Hepatocyte (in vitro differentiated cells): ENCODE data around the gene PREPL. TPM values are rescaled to one million over a fixed set of nuclear protein-coding genes. Genes with fewer than 3 reads are reported as not detected.

Experiments used
- DNase-seq: peaks from one replicate; pipeline ENCODE4 v3.0.0-alpha.2; 2016; ENCODE audit warnings: low spot score
- H2AFZ ChIP-seq: fragments of 200-600 bp; sonication (generic); 2 replicates; pipeline ENCODE4 v1.6.0; 2016; ENCODE audit warnings: antibody characterized with exemption, mild to moderate bottlenecking
- H3K27ac ChIP-seq: fragments of 200-600 bp; sonication (generic); 2 replicates; pipeline ENCODE4 v1.5.1; 2016; ENCODE audit warnings: mild to moderate bottlenecking
- H3K27me3 ChIP-seq: fragments of 200-600 bp; sonication (generic); 2 replicates; pipeline ENCODE4 v1.6.1; 2016
- H3K36me3 ChIP-seq: fragments of 200-600 bp; sonication (generic); replicated peaks from 2 replicates; pipeline ENCODE4 v1.5.1; 2016; ENCODE audit warnings: low read depth; ENCODE audit not compliant: insufficient read depth
- H3K4me1 ChIP-seq: fragments of 200-600 bp; sonication (generic); 2 replicates; pipeline ENCODE4 v1.5.1; 2016; ENCODE audit warnings: mild to moderate bottlenecking, moderate library complexity; ENCODE audit not compliant: insufficient read depth
- H3K4me2 ChIP-seq: fragments of 200-600 bp; sonication (generic); 2 replicates; pipeline ENCODE4 v1.6.0; 2016
- H3K4me3 ChIP-seq: fragments of 200-600 bp; sonication (generic); 2 replicates; pipeline ENCODE4 v1.5.1; 2016; ENCODE audit warnings: mild to moderate bottlenecking
- H3K79me2 ChIP-seq: fragments of 200-600 bp; sonication (generic); 2 replicates; pipeline ENCODE4 v1.6.0; 2017; ENCODE audit warnings: mild to moderate bottlenecking
- H3K9me2 ChIP-seq: fragments of 200-600 bp; sonication (generic); replicated peaks from 2 replicates; pipeline ENCODE4 v1.6.0; 2017; ENCODE audit warnings: mild to moderate bottlenecking; ENCODE audit not compliant: insufficient read depth
- H3K9me3 ChIP-seq: fragments of 200-600 bp; sonication (generic); 2 replicates; pipeline ENCODE4 v1.5.1; 2016; ENCODE audit warnings: low read depth, mild to moderate bottlenecking
- H4K20me1 ChIP-seq: fragments of 200-600 bp; sonication (generic); 2 replicates; pipeline ENCODE4 v1.6.0; 2016; ENCODE audit warnings: mild to moderate bottlenecking; ENCODE audit not compliant: insufficient read depth, poor library complexity, severe bottlenecking
- CTCF ChIP-seq: fragments of 200-600 bp; sonication (generic); IDR thresholded peaks from 2 replicates; pipeline ENCODE4 v1.5.1; 2016; ENCODE audit warnings: antibody characterized with exemption, mild to moderate bottlenecking; ENCODE audit not compliant: poor library complexity
- EZH2 ChIP-seq: fragments of 200-600 bp; sonication (generic); IDR thresholded peaks from 2 replicates; pipeline ENCODE4 v1.6.1; 2016; ENCODE audit warnings: antibody characterized with exemption, mild to moderate bottlenecking, borderline replicate concordance
- EZH2phosphoT487 ChIP-seq: fragments of 200-600 bp; sonication (generic); IDR thresholded peaks from one replicate; pipeline ENCODE4 v1.6.1; 2018; ENCODE audit warnings: antibody characterized with exemption, mild to moderate bottlenecking, low read depth, moderate library complexity; ENCODE audit not compliant: unreplicated experiment, severe bottlenecking
- WGBS: methylation state at CpG from one replicate; pipeline ENCODE4 v1.1.6; 2016; ENCODE audit warnings: low lambda C conversion rate; ENCODE audit errors: missing lambda C conversion rate; 5-methylcytosine and 5-hydroxymethylcytosine counted together
- polyA plus RNA-seq: library from polyadenylated mRNA; unstranded; fragments of >200 nt; fragmentation: Nextera tagmentation; extraction: Ambion mirVana; gene quantifications from 2 replicates; pipeline ENCODE4 v1.2.1, GENCODE V29; 2016
- total RNA-seq: library from RNA; depleted of rRNA; stranded (reverse); fragments of >200 nt; gene quantifications from 2 replicates; pipeline ENCODE4 v1.2.3, GENCODE V29; 2014

PREPL gene
- total and polyA plus RNA-seq, 2 experiments from 2014 or later, result 21.7 to 44.3 TPM

GRCh38 chr2:44335806-44336538, 25.3 kb downstream of the PREPL start:
- Histone ChIP-seq H4K20me1 (peaks cover 5% of the 10 kb centered on the region), H3K4me1 (peaks cover 10% of the 10 kb centered on the region), H3K9me3 (no peaks in the 10 kb centered on the region), H3K79me2 (no peaks in the 10 kb centered on the region), H3K4me2 (no peak overlapping the region), H3K36me3 (peaks cover 7% of the 10 kb centered on the region), H3K9me2 (no peaks in the 10 kb centered on the region), H3K27me3 (no peaks in the 10 kb centered on the region), H3K4me3 (no peak overlapping the region), H3K27ac (no peak overlapping the region), H2AFZ (no peak overlapping the region)
- TF ChIP-seq CTCF, result no peak
- no peak for TF ChIP-seq EZH2
- TF ChIP-seq EZH2phosphoT487, result no peak
- 96% methylated on average over 2 of the region's 2 CpGs for WGBS
- no peak for DNase-seq

- Histone ChIP-seq H3K27me3 (no peaks in the 10 kb centered on the region), H3K36me3 (peaks cover 7% of the 10 kb centered on the region), H2AFZ (no peak overlapping the region), H3K4me3 (no peak overlapping the region), H3K9me3 (no peaks in the 10 kb centered on the region), H4K20me1 (peaks cover 5% of the 10 kb centered on the region), H3K4me1 (peaks cover 10% of the 10 kb centered on the region), H3K9me2 (no peaks in the 10 kb centered on the region), H3K4me2 (peak overlapping the region; percentile 0), H3K79me2 (no peaks in the 10 kb centered on the region), H3K27ac (no peak overlapping the region)
- 67% methylated on average over 1 of the region's 1 CpG for WGBS
- TF ChIP-seq CTCF (no peak), EZH2 (no peak), EZH2phosphoT487 (no peak)
- DNase-seq, result no peak
Measured at GRCh38 chr2:44333994-44334393, 27.3 kb downstream of the PREPL start.

- Histone ChIP-seq H3K79me2 (no peaks in the 10 kb centered on the region), H4K20me1 (peaks cover 5% of the 10 kb centered on the region), H3K27ac (no peak overlapping the region), H3K4me2 (no peak overlapping the region), H3K9me3 (no peaks in the 10 kb centered on the region), H3K4me1 (peaks cover 10% of the 10 kb centered on the region), H3K27me3 (no peaks in the 10 kb centered on the region), H3K36me3 (peaks cover 6% of the 10 kb centered on the region), H2AFZ (no peak overlapping the region), H3K9me2 (no peaks in the 10 kb centered on the region), H3K4me3 (no peak overlapping the region)
- no peak for DNase-seq
- 100% methylated on average over 1 of the region's 1 CpG for WGBS
- TF ChIP-seq EZH2 (no peak), CTCF (no peak), EZH2phosphoT487 (no peak)
Measured at GRCh38 chr2:44330801-44331200, 30.5 kb downstream of the PREPL start.
